GM21528 (cell line): Measurements from ENCODE around the gene ZNF556.
"Not testable (repeated sequence)": the region's sequence is repeated elsewhere in the genome, so short reads cannot be mapped to it uniquely, and the experiment has no call there.

ENCODE experiments used
- ATAC-seq: cut with Tn5 transposase; IDR thresholded peaks from one replicate; pipeline ENCODE4 v1.9.1; 2021; ENCODE audit warnings: mild to moderate bottlenecking, moderate library complexity; ENCODE audit not compliant: unreplicated experiment, low FRiP score

Gene ZNF556

GRCh38 chr19:2902590-2903218 is 35.6 kb downstream of the ZNF556 start:
- no peak for ATAC-seq

GRCh38 chr19:2903326-2903725 is 36.2 kb downstream of the ZNF556 start:
- ATAC-seq: not testable (repeated sequence)

GRCh38 chr19:2905918-2906519 is 38.9 kb downstream of the ZNF556 start:
- ATAC-seq: no peak

GRCh38 chr19:2906631-2907195 is 39.6 kb downstream of the ZNF556 start:
- no peak for ATAC-seq

GRCh38 chr19:2912306-2912705 is 45.2 kb downstream of the ZNF556 start:
- ATAC-seq: no peak

- no peak for ATAC-seq
Observed at GRCh38 chr19:2917275-2918184, 50.4 kb downstream of the ZNF556 start.

GRCh38 chr19:2922987-2923386 is 55.9 kb downstream of the ZNF556 start:
- no peak for ATAC-seq

GRCh38 chr19:2923510-2923909 is 56.4 kb downstream of the ZNF556 start:
- no peak for ATAC-seq

GRCh38 chr19:2926341-2927031 is 59.4 kb downstream of the ZNF556 start:
- ATAC-seq: no peak

GRCh38 chr19:2927032-2927430 is 59.9 kb downstream of the ZNF556 start:
- no peak for ATAC-seq
